GM12878 (cell line): ENCODE data around the gene RABL6. TPM values are rescaled to one million over a fixed set of nuclear protein-coding genes. Genes with fewer than 3 reads are reported as not detected.

Experiments used
- ATAC-seq: fragments of 200-7000 bp; cut with Tn5 transposase; 3 replicates; pipeline ENCODE4 v1.9.1; 2020; ENCODE audit warnings: mild to moderate bottlenecking, moderate library complexity
- BruUV-seq: library from RNA; stranded (reverse); fragments of 400-500 nt; replicated peaks from 2 replicates; lab custom pipeline; 2021; lab: Mats Ljungman, UMichigan
- CTCF ChIA-PET: fragments of 300-600 bp; sonication (Branson Sonifier 250); formaldehyde crosslinking; extraction: SDS; loops from one replicate; lab custom pipeline; 2021; ENCODE audit warnings: inconsistent platforms; lab: Yijun Ruan, JAX
- POLR2A ChIA-PET: fragments of 350-600 bp; formaldehyde crosslinking; extraction: SDS; loops from one replicate; lab custom pipeline; 2021; ENCODE audit warnings: inconsistent platforms; lab: Charles Lee
- RAD21 ChIA-PET: fragments of 300-600 bp; sonication (Branson Sonifier 250); formaldehyde crosslinking; loops from one replicate; lab custom pipeline; 2023; ENCODE audit warnings: antibody characterized with exemption; ENCODE audit not compliant: unreplicated experiment; lab: Charles Lee
- SMC1A ChIA-PET: fragments of 300-600 bp; sonication (Branson Sonifier 250); formaldehyde crosslinking; loops from one replicate; lab custom pipeline; 2023; ENCODE audit not compliant: unreplicated experiment, uncharacterized antibody; lab: Charles Lee
- DNase-seq: peaks from one replicate; pipeline ENCODE4 v3.0.0-alpha.2; 2011; ENCODE audit warnings: low read depth, low spot score
- FAIRE-seq: peaks from 3 replicates; lab custom pipeline; 2011; peaks lifted over from hg19 to GRCh38; lab: Jason Lieb, UNC
- H2AFZ ChIP-seq: 2 replicates; pipeline ENCODE4 v1.6.0; 2011; ENCODE audit warnings: low read depth, low read length, control low read depth; ENCODE audit not compliant: control insufficient read depth
- H3K27ac ChIP-seq: 2 replicates; pipeline ENCODE4 v1.5.1; 2011; ENCODE audit warnings: control low read depth; ENCODE audit not compliant: control insufficient read depth, insufficient read depth
- H3K27me3 ChIP-seq, 2 experiments: replicated peaks in 1 of 2; 2 replicates each; pipeline versions ENCODE4 v1.6.0 to v1.6.1; 2011; ENCODE audit warnings: low read length in 1 of 2; ENCODE audit not compliant: control insufficient read depth in 2 of 2, insufficient read depth in 2 of 2
- H3K36me3 ChIP-seq, 2 experiments: 2 replicates each; pipeline ENCODE4 v1.5.1; 2011; ENCODE audit warnings: low read length in 1 of 2; ENCODE audit not compliant: control insufficient read depth in 2 of 2, insufficient read depth in 2 of 2
- H3K4me1 ChIP-seq: 2 replicates; pipeline ENCODE4 v1.6.1; 2011; ENCODE audit warnings: mild to moderate bottlenecking, low read length, moderate library complexity, mixed read lengths; ENCODE audit not compliant: control insufficient read depth, insufficient read depth
- H3K4me2 ChIP-seq: 2 replicates; pipeline ENCODE4 v1.6.0; 2011; ENCODE audit warnings: control low read depth; ENCODE audit not compliant: control insufficient read depth, insufficient read depth
- H3K4me3 ChIP-seq: fragments of 200-600 bp; sonication (generic); 2 replicates; pipeline ENCODE4 v1.5.1; 2016
- H3K79me2 ChIP-seq: 2 replicates; pipeline ENCODE4 v1.6.0; 2011; ENCODE audit warnings: low read length; ENCODE audit not compliant: control insufficient read depth, insufficient read depth
- H3K9ac ChIP-seq: 2 replicates; pipeline ENCODE4 v1.8.0; 2011; ENCODE audit warnings: low read length, control low read depth, mixed read lengths; ENCODE audit not compliant: control insufficient read depth, insufficient read depth
- H3K9me3 ChIP-seq: replicated peaks from 3 replicates; pipeline ENCODE4 v1.5.1; 2011; ENCODE audit warnings: mild to moderate bottlenecking, low read length; ENCODE audit not compliant: control insufficient read depth, insufficient read depth
- H4K20me1 ChIP-seq: 2 replicates; pipeline ENCODE4 v1.6.0; 2011; ENCODE audit not compliant: control insufficient read depth, insufficient read depth
- CHD4 ChIP-seq: fragments of 200-600 bp; sonication (generic); IDR thresholded peaks from 2 replicates; pipeline ENCODE4 v1.6.1; 2016; ENCODE audit warnings: mild to moderate bottlenecking
- POLR2A ChIP-seq: IDR thresholded peaks from 2 replicates; pipeline ENCODE4 v1.6.1; 2011; ENCODE audit warnings: low read depth, mild to moderate bottlenecking, low read length
- RUNX3 ChIP-seq: IDR thresholded peaks from 2 replicates; pipeline ENCODE4 v1.6.1; 2012; ENCODE audit warnings: low read length, inconsistent platforms
- SMAD1 ChIP-seq: fragments of 450-650 bp; IDR thresholded peaks from 2 replicates; pipeline ENCODE4 v1.6.1; 2018; ENCODE audit warnings: mild to moderate bottlenecking, low read depth; ENCODE audit not compliant: partially characterized antibody
- whole genome bisulfite sequencing: methylation state at CpG from one replicate; pipeline ENCODE4 v1.1.6; 2016; ENCODE audit warnings: low lambda C conversion rate; ENCODE audit not compliant: insufficient replicate concordance, insufficient coverage; ENCODE audit errors: missing lambda C conversion rate; 5-methylcytosine and 5-hydroxymethylcytosine counted together
- in situ Hi-C: fragments of 300-500 bp; cut with MboI; formaldehyde crosslinking; loops from 9 replicates; pipeline ENCODE4 v1.14.3; 2018; ENCODE audit warnings: mixed read lengths
- intact Hi-C: fragments of 100-400 bp; cut with micrococcal nuclease; formaldehyde crosslinking; loops from one replicate; pipeline ENCODE4 v1.14.2; 2022; ENCODE audit not compliant: unreplicated experiment
- polyA plus RNA-seq, 11 experiments: library from polyadenylated mRNA; depleted of rRNA in 4 of 11; unstranded in 6 of 11; stranded (reverse) in 5 of 11; fragments of >200 nt; fragmentation: Nextera tagmentation in 4 of 11; fragmentation: Illumina TruSeq in 1 of 11; extraction: Ambion mirVana in 4 of 11; extraction: Trizol in 1 of 11; gene quantifications; 1 replicate in 1 of 11; 2 replicates in 10 of 11; pipeline versions ENCODE4 v1.2.1 to v1.2.3, GENCODE V29; 2011 to 2016; ENCODE audit warnings: inconsistent platforms in 2 of 11, missing spikeins in 2 of 11, low read depth in 1 of 11
- total RNA-seq, 4 experiments: library from RNA; depleted of rRNA in 3 of 4; stranded (reverse); fragments of >200 nt in 3 of 4; fragmentation: Illumina TruSeq in 1 of 4; extraction: Trizol in 1 of 4; gene quantifications; 2 replicates each; pipeline versions ENCODE4 v1.2.1 to v1.2.3, GENCODE V29; 2013 to 2021

The RABL6 gene
- total and polyA plus RNA-seq, 10 of the 15 experiments (the other 5 are each of a cell fraction or from before 2014, with no cell fraction given), result 1.4 to 134 (median 42.7) TPM

GRCh38 chr9:136857581-136858412 is 50.0 kb downstream of the RABL6 start:
- Histone ChIP-seq H3K27me3 (no peaks in the 10 kb centered on the region), H3K9me3 (no peaks in the 10 kb centered on the region), H3K79me2 (no peaks in the 10 kb centered on the region), H3K4me3 (no peak overlapping the region), H3K27ac (no peak overlapping the region), H3K36me3 (peaks cover 0 to 8% of the 10 kb centered on the region in 2 experiments; a peak in 3 of 4 replicates), H4K20me1 (0 out of 2 replicates have a peak, but pooled peaks cover 2% of the 10 kb centered on the region), H3K4me2 (no peak overlapping the region), H2AFZ (no peak overlapping the region), H3K4me1 (no peaks in the 10 kb centered on the region), H3K9ac (no peak overlapping the region)
- BruUV-seq, result no TSS peak
- no peak for DNase-seq
- no peak for ATAC-seq
- no peak for TF ChIP-seq RUNX3
- TF ChIP-seq POLR2A, result peak; percentile 60
- 85% methylated on average over 27 of the region's 29 CpGs for WGBS
- ChIA-PET RAD21 (interaction anchor here (0.6 kb wide), 1 partner anchor 21 kb away, joined by 3 read pairs; no protein-coding TSS in a partner anchor), SMC1A (no interaction called here), POLR2A (no interaction called here), CTCF (no interaction called here)
- no peak for FAIRE-seq
- intact Hi-C loops (no loop called here), in situ Hi-C loops (no loop called here)

GRCh38 chr9:136858452-136858843 is 50.7 kb downstream of the RABL6 start:
- RAD21 ChIA-PET, result no interaction called here
- TF ChIP-seq POLR2A (peak; percentile 2; the same call in 1 of the 2 replicates), SMAD1 (no peak), CHD4 (no peak)
- TF ChIP-seq, all 136 proteins: peak for 1
- FAIRE-seq, result no peak
- Histone ChIP-seq H4K20me1 (0 out of 2 replicates have a peak, but pooled peaks cover 2% of the 10 kb centered on the region), H3K4me3 (no peak overlapping the region), H3K4me2 (no peak overlapping the region), H3K9me3 (no peaks in the 10 kb centered on the region), H3K9ac (no peak overlapping the region), H3K79me2 (peaks cover 2% of the 10 kb centered on the region; the same call in 1 of the 2 replicates), H3K27me3 (no peaks in the 10 kb centered on the region), H2AFZ (no peak overlapping the region), H3K4me1 (no peaks in the 10 kb centered on the region), H3K36me3 (peaks cover under 1 to 10% of the 10 kb centered on the region in 2 experiments; a peak in 3 of 4 replicates), H3K27ac (no peak overlapping the region)
- POLR2A ChIA-PET, result no interaction called here
- ATAC-seq, result no peak
- no TSS peak for BruUV-seq
- CTCF ChIA-PET, result no interaction called here
- WGBS, result 93% methylated on average over 15 of the region's 15 CpGs
- intact Hi-C loops, result no loop called here
- in situ Hi-C loops, result no loop called here
- no peak for DNase-seq
- SMC1A ChIA-PET, result no interaction called here
